ENCODE measurements around the gene PSMB3. TPM values are rescaled to one million over a fixed set of nuclear protein-coding genes. Genes with fewer than 3 reads are reported as not detected.
"Not testable (repeated sequence)": the region's sequence is repeated elsewhere in the genome, so short reads cannot be mapped to it uniquely, and the experiment has no call there.

The PSMB3 gene
- total RNA-seq, 1 donor from 2014 or later = 118 TPM

- no peak for TF ChIP-seq CTCF (IDR thresholded peaks at IDR 0.05)
- H3K36me3 Mint-ChIP-seq (ENCODE audit: low read depth) = peaks cover 2% of the 10 kb centered on the region
Measured at GRCh38 chr17:38725066-38725465, 27.5 kb upstream of the PSMB3 start.

GRCh38 chr17:38726145-38726544, 26.4 kb upstream of the PSMB3 start:
- H3K27ac Mint-ChIP-seq (ENCODE audit: unreplicated experiment); H3K9me3 Mint-ChIP-seq (ENCODE audit: low read depth); H3K4me3 Mint-ChIP-seq (ENCODE audit: unreplicated experiment); H3K27me3 Mint-ChIP-seq (ENCODE audit: low read depth); H3K36me3 Mint-ChIP-seq (ENCODE audit: low read depth); DNase-seq (ENCODE audit: low spot score): not testable (repeated sequence)
- H3K4me1 Mint-ChIP-seq (ENCODE audit: low read depth) = peaks cover 22% of the 10 kb centered on the region

More at GRCh38 chr17:38725066-38725465, 27.5 kb upstream of the PSMB3 start:
- Mint-ChIP-seq H3K27ac (ENCODE audit: unreplicated experiment) (no peak overlapping the region), H3K9me3 (ENCODE audit: low read depth) (no peaks in the 10 kb centered on the region), H3K27me3 (ENCODE audit: low read depth) (no peaks in the 10 kb centered on the region), H3K4me1 (ENCODE audit: low read depth) (peaks cover 14% of the 10 kb centered on the region), H3K4me3 (ENCODE audit: unreplicated experiment) (no peak overlapping the region)
- no peak for DNase-seq (ENCODE audit: low spot score)

- Mint-ChIP-seq H3K4me1 (ENCODE audit: low read depth) (peaks cover 32% of the 10 kb centered on the region), H3K4me3 (ENCODE audit: unreplicated experiment) (no peak overlapping the region), H3K36me3 (ENCODE audit: low read depth) (no peaks in the 10 kb centered on the region), H3K27ac (ENCODE audit: unreplicated experiment) (no peak overlapping the region), H3K27me3 (ENCODE audit: low read depth) (no peaks in the 10 kb centered on the region), H3K9me3 (ENCODE audit: low read depth) (no peaks in the 10 kb centered on the region)
- no peak for DNase-seq (ENCODE audit: low spot score)
- no peak for TF ChIP-seq CTCF (IDR thresholded peaks at IDR 0.05)
Measured at GRCh38 chr17:38727736-38728135, 24.8 kb upstream of the PSMB3 start.

- H3K36me3 Mint-ChIP-seq (ENCODE audit: low read depth) = peaks cover 3% of the 10 kb centered on the region
- H3K27ac Mint-ChIP-seq (ENCODE audit: unreplicated experiment) = no peak overlapping the region
- H3K27me3 Mint-ChIP-seq (ENCODE audit: low read depth) = no peaks in the 10 kb centered on the region
- no peaks in the 10 kb centered on the region for H3K9me3 Mint-ChIP-seq (ENCODE audit: low read depth)
- no peak overlapping the region for H3K4me3 Mint-ChIP-seq (ENCODE audit: unreplicated experiment)
- TF ChIP-seq CTCF (IDR thresholded peaks at IDR 0.05) = no peak
- peaks cover 32% of the 10 kb centered on the region for H3K4me1 Mint-ChIP-seq (ENCODE audit: low read depth)
- no peak for DNase-seq (ENCODE audit: low spot score)
Measured at GRCh38 chr17:38728290-38728831, 24.2 kb upstream of the PSMB3 start.

GRCh38 chr17:38729368-38729885, 23.1 kb upstream of the PSMB3 start:
- Mint-ChIP-seq H3K9me3 (ENCODE audit: low read depth) (no peaks in the 10 kb centered on the region), H3K27me3 (ENCODE audit: low read depth) (no peaks in the 10 kb centered on the region), H3K4me3 (ENCODE audit: unreplicated experiment) (peak overlapping the region; percentile 63), H3K36me3 (ENCODE audit: low read depth) (peaks cover 3% of the 10 kb centered on the region), H3K27ac (ENCODE audit: unreplicated experiment) (peak overlapping the region; percentile 36), H3K4me1 (ENCODE audit: low read depth) (peaks cover 28% of the 10 kb centered on the region)
- TF ChIP-seq CTCF (IDR thresholded peaks at IDR 0.05) = no peak
- DNase-seq (ENCODE audit: low spot score) = no peak

Measured in chondrocyte (in vitro differentiated cells).